Fibroblast of skin of left quadriceps (primary cell): Measurements from ENCODE around the gene ARPC1B.
"Not testable (repeated sequence)": the region's sequence is repeated elsewhere in the genome, so short reads cannot be mapped to it uniquely, and the experiment has no call there.

ENCODE experiments used
- DNase-seq, 2 experiments: peaks; one replicate each; pipeline ENCODE4 v3.0.0-alpha.2; 2013; ENCODE audit warnings: low read depth in 2 of 2

ARPC1B gene

GRCh38 chr7:99374111-99375064 is at the start of gene ARPC1B:
TSS of gene ARPC1B (plus strand) at chr7:99374730. CDS start at chr7:99385715, 10,985 bp downstream.
- DNase-seq, result no peak

GRCh38 chr7:99325001-99325493 is 49.5 kb upstream of the ARPC1B start:
- no peak for DNase-seq

- DNase-seq, result peak; percentile 79 to 83
Observed at GRCh38 chr7:99325592-99326407, 48.7 kb upstream of the ARPC1B start, which contains the start of gene ARPC1A. TSS of gene ARPC1A (plus strand) at chr7:99325898. CDS start at chr7:99333354, 7,456 bp downstream.

GRCh38 chr7:99326408-99326782 is 48.1 kb upstream of the ARPC1B start:
- DNase-seq, result no peak

GRCh38 chr7:99330314-99330961 is 44.1 kb upstream of the ARPC1B start:
- DNase-seq, result peak; percentile 67 to 69

- no peak for DNase-seq
Observed at GRCh38 chr7:99331002-99331401, 43.5 kb upstream of the ARPC1B start.

- DNase-seq, result no peak
Observed at GRCh38 chr7:99339595-99339994, 34.9 kb upstream of the ARPC1B start.

- no peak for DNase-seq
Observed at GRCh38 chr7:99340659-99341058, 33.9 kb upstream of the ARPC1B start.

GRCh38 chr7:99344061-99344647 is 30.4 kb upstream of the ARPC1B start:
- no peak for DNase-seq

- DNase-seq, result not testable (repeated sequence)
Observed at GRCh38 chr7:99350641-99351040, 23.9 kb upstream of the ARPC1B start.

GRCh38 chr7:99352247-99352646 is 22.3 kb upstream of the ARPC1B start:
- no peak for DNase-seq

GRCh38 chr7:99355098-99355497 is 19.4 kb upstream of the ARPC1B start:
- DNase-seq, result no peak

GRCh38 chr7:99357701-99358490 is 16.6 kb upstream of the ARPC1B start:
- DNase-seq, result no peak

- DNase-seq, result not testable (repeated sequence)
Observed at GRCh38 chr7:99358521-99358920, 16.0 kb upstream of the ARPC1B start.

GRCh38 chr7:99359465-99360154 is 14.9 kb upstream of the ARPC1B start:
- DNase-seq, result no peak

- no peak for DNase-seq
Observed at GRCh38 chr7:99362801-99363200, 11.7 kb upstream of the ARPC1B start.

- DNase-seq, result no peak
Observed at GRCh38 chr7:99363286-99363685, 11.2 kb upstream of the ARPC1B start.

- no peak for DNase-seq
Observed at GRCh38 chr7:99365318-99366141, 9.0 kb upstream of the ARPC1B start.

- no peak for DNase-seq
Observed at GRCh38 chr7:99366646-99367045, 7.9 kb upstream of the ARPC1B start.
